ENCODE data around the gene PHF13.
A peak's percentile ranks its signal among the peaks of the same experiment; 100 is the strongest.
"Not testable (repeated sequence)": the region's sequence is repeated elsewhere in the genome, so short reads cannot be mapped to it uniquely, and the experiment has no call there.

PHF13 gene

DNA sequence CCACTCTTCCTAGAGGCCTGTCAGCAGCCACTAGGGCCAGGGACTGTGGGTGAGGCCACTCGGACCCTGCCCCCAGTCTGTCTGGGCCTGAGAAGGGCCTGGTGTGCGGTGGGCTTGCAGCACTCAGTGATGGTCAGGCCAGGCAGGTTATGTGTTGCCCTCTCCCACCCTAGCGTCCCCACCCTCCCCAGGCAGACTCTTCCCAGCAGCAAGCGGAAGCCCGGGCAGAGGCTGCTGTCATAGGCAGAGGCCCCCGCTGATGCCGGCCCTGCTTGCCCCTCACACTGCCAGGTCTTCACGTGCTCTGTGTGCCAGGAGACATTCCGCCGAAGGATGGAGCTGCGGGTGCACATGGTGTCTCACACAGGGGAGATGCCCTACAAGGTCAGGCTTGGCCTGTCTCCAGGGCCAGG lies 27.1 kb upstream of the PHF13 start:
- no peak for DNase-seq (ENCODE audit: low read depth in 2 of 2)

- no peak for DNase-seq (ENCODE audit: low read depth in 2 of 2)
These were observed 26.1 kb upstream of the PHF13 start for GRCh38 chr1:6587261-6588005.

DNA sequence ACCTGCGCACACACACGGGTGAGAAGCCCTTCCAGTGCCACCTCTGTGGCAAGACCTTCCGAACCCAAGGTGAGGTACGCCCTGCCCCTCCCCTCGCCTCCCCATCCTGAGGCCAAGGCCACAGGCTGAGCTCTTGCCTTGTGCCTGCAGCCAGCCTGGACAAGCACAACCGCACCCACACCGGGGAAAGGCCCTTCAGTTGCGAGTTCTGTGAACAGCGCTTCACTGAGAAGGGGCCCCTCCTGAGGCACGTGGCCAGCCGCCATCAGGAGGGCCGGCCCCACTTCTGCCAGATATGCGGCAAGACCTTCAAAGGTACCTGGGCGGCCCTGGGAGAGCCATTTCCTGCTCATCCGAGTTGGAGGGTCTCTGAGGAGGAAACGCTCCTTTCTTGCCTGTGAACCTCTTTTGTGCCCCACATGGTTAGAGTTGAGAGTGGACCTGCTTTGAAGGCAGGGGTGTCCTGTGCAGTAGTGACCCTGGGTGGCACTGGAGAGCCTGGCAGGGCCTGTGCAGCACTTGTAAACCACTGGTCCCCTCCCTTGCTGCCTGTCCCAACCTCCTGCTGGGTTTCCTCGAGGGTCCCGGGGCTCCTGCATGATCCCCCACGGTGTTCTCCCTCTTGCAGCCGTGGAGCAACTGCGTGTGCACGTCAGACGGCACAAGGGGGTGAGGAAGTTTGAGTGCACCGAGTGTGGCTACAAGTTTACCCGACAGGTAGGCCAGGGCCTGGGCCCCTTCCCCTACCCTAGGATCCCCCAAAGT lies 25.2 kb upstream of the PHF13 start:
- no peak for DNase-seq (ENCODE audit: low read depth in 2 of 2)

GRCh38 chr1:6588893-6589520 lies 24.5 kb upstream of the PHF13 start:
- DNase-seq (ENCODE audit: low read depth in 2 of 2) = no peak

DNA sequence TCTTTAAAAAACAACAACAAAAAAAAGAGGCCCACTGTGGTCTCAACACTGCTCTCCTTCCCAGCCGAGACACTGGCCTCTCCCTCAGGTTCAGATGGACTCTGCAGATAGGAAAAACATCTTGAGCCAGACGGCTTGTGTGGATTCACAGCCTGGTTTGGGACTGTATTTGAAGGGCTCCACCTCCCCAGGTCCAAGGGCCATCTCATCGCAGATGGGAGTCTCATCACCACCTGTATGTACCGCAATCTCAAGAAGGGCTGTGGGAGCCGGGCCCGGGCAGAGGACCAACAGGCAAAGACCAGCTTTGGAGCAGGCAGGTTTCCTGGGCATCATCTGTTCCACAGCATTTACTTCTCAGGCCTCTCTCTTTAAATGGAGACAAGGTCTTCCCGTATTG lies 23.5 kb upstream of the PHF13 start:
- no peak for DNase-seq (ENCODE audit: low read depth in 2 of 2)

DNA sequence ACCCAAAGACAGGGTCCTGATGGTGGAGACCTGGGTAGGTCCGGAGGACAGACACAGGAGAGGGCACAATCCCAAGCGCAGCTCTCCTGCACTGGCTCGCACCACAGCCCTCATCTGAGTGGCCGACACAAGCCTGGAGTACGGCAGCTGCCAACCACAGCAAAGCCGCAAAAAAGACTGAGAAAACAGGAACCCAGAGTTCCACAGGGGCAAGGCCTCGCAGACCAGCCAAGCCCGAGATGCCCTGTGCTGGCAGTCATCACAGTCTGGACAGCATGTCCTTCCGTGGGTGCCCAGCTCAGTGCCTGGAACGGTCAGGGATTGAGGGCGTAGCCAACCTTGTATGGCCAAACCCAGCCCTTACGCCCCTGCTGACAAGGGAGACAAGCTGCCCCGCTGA lies 22.3 kb upstream of the PHF13 start:
- DNase-seq (ENCODE audit: low read depth in 2 of 2) = no peak

GRCh38 chr1:6591644-6592043 lies 21.9 kb upstream of the PHF13 start:
- no peak for DNase-seq (ENCODE audit: low read depth in 2 of 2)

DNA sequence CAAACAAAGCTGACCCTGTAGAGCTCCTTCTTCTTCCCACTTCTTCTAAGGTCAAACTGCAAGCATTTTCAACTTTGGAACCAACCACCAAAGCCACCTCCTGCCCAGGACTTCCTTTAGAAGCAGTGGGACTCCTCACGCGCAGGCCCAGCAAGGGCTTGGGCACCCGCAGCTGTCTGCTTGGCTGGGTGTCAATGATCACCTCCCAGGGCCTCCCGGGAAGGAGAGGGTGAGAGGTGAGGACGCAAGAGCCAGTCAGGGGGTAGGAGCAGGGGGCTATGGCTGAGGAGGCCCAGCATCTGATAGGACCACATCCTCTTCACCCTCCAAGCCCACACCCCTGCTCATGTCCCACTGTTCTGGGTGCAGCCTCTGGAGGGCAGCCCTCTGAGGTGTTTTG lies 21.1 kb upstream of the PHF13 start:
- no peak for DNase-seq (ENCODE audit: low read depth in 2 of 2)

DNA sequence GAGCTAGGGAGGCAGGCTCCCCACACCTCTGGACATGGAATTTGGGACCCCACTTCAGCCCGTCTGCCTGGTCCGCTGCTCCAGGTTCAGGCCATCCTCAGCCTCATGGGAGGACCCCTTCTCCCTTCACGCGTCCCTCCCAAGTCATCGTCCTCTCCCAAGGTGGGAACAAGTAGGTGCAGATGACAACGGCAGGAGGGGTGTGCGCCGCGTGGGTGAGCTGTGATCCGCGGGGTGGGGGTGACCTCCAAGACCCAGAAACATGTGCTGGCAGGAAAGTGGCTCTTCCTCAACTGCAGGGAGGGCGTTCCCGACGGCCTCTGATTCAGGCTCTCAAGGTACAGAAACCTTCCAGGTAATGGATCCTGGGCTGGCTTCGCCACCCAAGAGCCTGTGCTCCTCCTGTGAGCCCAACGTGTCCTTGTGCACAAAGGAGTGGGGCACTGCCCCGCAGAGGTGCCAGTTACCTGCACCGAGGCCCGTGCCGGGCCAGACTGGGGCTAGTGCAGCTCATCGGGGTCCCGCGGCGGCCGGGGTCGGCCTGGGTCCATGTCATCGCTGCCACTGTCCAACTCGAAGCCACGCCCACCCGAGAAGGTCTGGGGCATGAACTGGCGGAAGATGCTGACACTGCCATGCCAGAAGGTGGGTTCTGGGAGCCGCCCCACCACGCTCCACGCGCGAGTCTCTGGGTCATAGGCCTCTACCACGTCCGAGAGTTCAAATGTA lies 20.5 kb upstream of the PHF13 start:
- DNase-seq (ENCODE audit: low read depth in 2 of 2) = no peak

DNA sequence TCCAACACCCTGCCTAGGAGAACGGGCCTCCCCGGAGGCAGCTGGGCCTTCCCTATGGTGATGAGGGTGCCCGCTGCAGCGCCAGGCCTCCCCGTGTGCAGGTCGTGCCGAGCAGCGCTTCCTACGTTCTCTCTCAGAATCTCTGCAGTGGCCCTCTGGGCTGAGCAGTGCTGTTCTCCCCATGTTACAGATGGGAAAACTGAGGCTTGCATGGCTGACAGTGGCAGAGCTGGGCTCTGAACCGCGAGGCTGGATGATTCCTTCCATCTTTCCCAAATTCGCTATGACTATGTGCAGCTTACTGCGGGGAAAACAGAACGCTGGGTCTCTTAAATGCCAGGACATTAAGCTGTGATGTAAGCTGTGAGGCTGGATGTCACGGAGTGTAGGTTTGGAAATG lies 19.7 kb upstream of the PHF13 start:
- no peak for DNase-seq (ENCODE audit: low read depth in 2 of 2)

- DNase-seq (ENCODE audit: low read depth in 2 of 2) = no peak
These were observed 18.4 kb upstream of the PHF13 start for GRCh38 chr1:6594977-6595740.

- DNase-seq (ENCODE audit: low read depth in 2 of 2) = no peak
These were observed 17.2 kb upstream of the PHF13 start for GRCh38 chr1:6596351-6596750.

DNA sequence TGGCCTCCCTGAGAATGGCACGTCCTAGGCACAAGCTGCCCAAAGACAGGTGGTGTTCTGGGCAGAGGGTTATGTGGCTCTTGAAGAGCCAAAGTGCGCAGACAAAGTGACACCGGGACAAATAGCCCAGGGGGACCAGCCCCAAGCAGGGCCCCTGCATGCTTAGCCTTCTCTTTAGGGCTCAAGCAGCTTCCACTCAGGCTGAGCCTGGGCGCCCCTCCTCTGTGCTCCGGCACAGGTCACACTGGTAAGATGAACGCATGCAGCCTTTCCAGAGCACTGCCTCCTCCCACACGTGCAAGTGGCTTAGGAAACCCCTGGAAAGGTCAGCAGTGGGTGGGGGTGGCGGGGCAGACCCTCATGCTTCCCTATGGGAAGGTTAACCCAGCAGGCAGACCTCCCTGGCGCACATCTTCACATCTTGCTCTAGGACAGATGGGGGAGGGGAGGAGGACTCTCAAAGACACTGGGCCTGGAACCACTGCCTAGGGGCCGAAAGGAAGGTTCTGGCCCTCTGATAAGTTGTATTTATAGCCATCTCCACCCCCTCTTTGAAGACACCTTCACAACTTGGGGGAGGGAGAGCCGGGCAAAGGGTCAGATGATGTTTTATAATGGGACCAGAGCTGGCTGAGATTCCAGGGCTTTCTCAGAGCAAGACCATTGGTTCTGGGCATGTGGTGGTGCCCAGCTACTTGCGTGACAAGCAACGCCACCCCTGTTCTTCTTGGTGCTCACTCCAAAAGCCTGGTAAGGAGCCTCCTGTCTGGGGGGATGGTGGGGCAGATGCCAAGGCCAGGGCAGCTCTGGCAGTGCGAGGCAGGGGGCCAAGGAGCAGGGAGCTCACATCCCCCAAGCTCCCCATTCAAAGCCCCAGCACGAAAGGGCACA lies 16.4 kb upstream of the PHF13 start:
- no peak for DNase-seq (ENCODE audit: low read depth in 2 of 2)

GRCh38 chr1:6597777-6598131 lies 15.8 kb upstream of the PHF13 start:
- no peak for DNase-seq (ENCODE audit: low read depth in 2 of 2)

DNA sequence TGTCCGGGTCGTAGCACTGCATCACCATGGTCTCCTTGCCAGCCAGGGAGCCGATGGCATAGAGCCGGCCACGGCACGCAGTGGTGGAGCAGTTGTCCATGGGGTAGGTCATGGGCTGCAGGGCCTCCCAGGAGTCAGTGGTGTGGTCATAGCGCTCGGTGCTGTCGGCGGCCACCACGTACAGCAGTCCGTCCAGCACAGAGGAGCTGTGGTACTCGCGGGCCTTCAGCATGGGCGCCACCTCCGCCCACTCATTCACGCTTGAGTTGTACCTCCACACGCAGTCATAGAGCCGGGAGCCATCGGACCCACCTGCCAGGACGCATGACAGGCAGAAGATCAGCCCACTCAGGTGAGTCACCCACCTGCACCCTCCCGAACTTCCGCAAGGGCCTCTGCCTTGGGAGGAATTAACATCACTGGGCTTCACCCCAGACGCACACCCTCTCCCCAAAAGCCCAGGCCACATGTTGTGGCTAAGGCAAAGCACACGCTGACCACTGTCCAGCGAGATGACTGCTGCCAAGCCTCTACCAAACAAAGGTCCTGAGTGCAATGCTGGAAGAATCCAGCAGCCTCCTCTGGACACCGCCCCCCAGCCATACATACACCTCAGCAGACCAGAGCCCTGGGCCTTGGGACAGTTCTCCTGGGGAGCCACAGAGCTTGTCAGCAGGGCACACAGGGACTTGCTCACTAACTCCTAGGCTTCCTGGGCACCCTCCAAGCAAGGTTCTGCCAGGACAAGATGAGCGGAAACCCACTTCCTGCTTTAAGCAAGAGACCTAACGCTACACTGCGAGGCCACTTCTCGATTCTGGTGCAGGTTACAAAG lies 14.2 kb upstream of the PHF13 start:
- peak; percentile 44 to 47 for DNase-seq (ENCODE audit: low read depth in 2 of 2)

GRCh38 chr1:6599991-6600390 lies 13.5 kb upstream of the PHF13 start:
- not testable (repeated sequence) for DNase-seq (ENCODE audit: low read depth in 2 of 2)

GRCh38 chr1:6600410-6601048 lies 13.0 kb upstream of the PHF13 start:
- DNase-seq (ENCODE audit: low read depth in 2 of 2) = no peak

DNA sequence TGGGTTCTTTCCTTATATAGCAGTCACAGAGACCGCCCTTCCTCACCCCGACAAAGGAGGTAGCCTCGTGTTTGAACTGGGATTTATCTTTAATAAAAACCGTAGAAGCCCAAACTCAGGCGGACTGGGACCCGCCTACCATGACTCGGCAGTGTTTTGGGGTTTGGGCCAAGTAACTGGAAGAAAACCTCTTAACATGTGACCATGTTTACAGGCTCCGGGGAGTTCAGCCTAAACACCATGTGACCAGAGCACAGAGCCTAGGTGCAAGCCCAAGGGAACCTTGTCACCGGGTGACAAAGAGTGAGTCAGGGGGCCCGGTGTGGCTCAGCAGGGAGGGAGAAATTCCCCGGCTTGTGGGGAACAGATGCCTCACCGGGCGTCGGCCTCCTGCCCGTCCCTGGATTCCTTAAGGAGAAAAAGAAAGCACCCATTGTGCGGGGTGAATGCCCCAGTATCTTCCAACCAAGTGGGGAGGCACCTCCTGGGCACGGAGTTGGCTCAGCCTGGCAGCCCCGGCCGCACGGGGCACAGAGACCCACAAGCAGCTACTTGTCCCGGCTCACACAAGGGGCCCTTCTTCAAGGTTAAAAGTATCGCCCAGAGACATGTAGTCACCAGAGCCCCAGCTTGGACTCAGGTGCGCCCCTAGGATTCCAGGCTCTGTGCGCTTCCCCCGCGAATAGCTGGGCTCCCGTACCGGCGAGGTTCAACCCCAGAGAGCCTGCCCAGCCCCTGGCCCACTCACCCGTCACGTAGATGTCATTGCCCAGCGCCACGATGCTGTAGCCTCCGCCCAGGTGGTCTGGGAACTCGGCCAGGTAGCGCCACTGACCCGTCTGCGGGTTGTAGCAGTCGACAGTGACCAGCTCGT lies 12.2 kb upstream of the PHF13 start:
- DNase-seq (ENCODE audit: low read depth in 2 of 2) = peak; percentile 73 to 82

All from stimulated activated CD4-positive, alpha-beta T cell treated with anti-CD3 and anti-CD28 coated beads, Interleukin-4, amount 100 ng/mL, for 48 hours (primary cell).